NT2/D1 (cell line): ENCODE results near the gene SMC1B.
"Not testable (repeated sequence)": the region's sequence is repeated elsewhere in the genome, so short reads cannot be mapped to it uniquely, and the experiment has no call there.

Experiments used
- DNase-seq: peaks from one replicate; pipeline ENCODE4 v3.0.0-alpha.2; 2011; ENCODE audit warnings: low read depth, low spot score
- H3K27me3 ChIP-seq: 2 replicates; pipeline ENCODE4 v1.6.0; 2011; ENCODE audit warnings: mild to moderate bottlenecking; ENCODE audit not compliant: insufficient read length, insufficient read depth
- H3K36me3 ChIP-seq: 2 replicates; pipeline ENCODE4 v1.6.1; 2011; ENCODE audit warnings: mild to moderate bottlenecking, low read length, mixed read lengths; ENCODE audit not compliant: insufficient read depth, insufficient read length
- H3K4me1 ChIP-seq: 2 replicates; pipeline ENCODE4 v1.5.1; 2011; ENCODE audit not compliant: insufficient read depth, insufficient read length
- H3K4me3 ChIP-seq: 2 replicates; pipeline ENCODE4 v1.5.1; 2011; ENCODE audit warnings: low read depth; ENCODE audit not compliant: insufficient read length
- H3K9ac ChIP-seq: 2 replicates; pipeline ENCODE4 v1.6.0; 2011; ENCODE audit warnings: low read depth; ENCODE audit not compliant: insufficient read length
- H3K9me3 ChIP-seq: 2 replicates; pipeline ENCODE4 v1.5.1; 2011; ENCODE audit warnings: mild to moderate bottlenecking, low read length; ENCODE audit not compliant: insufficient read depth
- SUZ12 ChIP-seq: IDR thresholded peaks from 2 replicates; pipeline ENCODE4 v1.6.1; 2011; ENCODE audit not compliant: insufficient read length, insufficient read depth; ENCODE audit errors: extremely low read depth
- YY1 ChIP-seq: IDR thresholded peaks from 2 replicates; pipeline ENCODE4 v1.6.1; 2011; ENCODE audit not compliant: insufficient read length, insufficient read depth
- ZNF274 ChIP-seq: IDR thresholded peaks from 2 replicates; pipeline ENCODE4 v1.6.1; 2011; ENCODE audit warnings: mild to moderate bottlenecking, low read depth, low read length

The SMC1B gene

GRCh38 chr22:45448431-45448830 is 35.0 kb upstream of the SMC1B start:
- TF ChIP-seq YY1 (no peak), SUZ12 (no peak), ZNF274 (no peak)
- no peaks in the 10 kb centered on the region for H3K27me3 ChIP-seq

GRCh38 chr22:45447596-45447995 is 34.2 kb upstream of the SMC1B start:
- H3K27me3 ChIP-seq, H3K4me1 ChIP-seq, H3K9ac ChIP-seq, H3K4me3 ChIP-seq, DNase-seq, H3K36me3 ChIP-seq, H3K9me3 ChIP-seq: not testable (repeated sequence)

More at GRCh38 chr22:45448431-45448830, 35.0 kb upstream of the SMC1B start:
- no peak for DNase-seq
- H3K4me1 ChIP-seq: no peaks in the 10 kb centered on the region
- no peak overlapping the region for H3K9ac ChIP-seq
- no peak overlapping the region for H3K4me3 ChIP-seq
- no peaks in the 10 kb centered on the region for H3K9me3 ChIP-seq
- H3K36me3 ChIP-seq: no peaks in the 10 kb centered on the region

GRCh38 chr22:45446216-45446615 is 32.8 kb upstream of the SMC1B start:
- no peaks in the 10 kb centered on the region for H3K4me1 ChIP-seq
- no peak overlapping the region for H3K9ac ChIP-seq
- H3K27me3 ChIP-seq: no peaks in the 10 kb centered on the region
- no peak for TF ChIP-seq SUZ12
- no peak for TF ChIP-seq ZNF274
- no peak for TF ChIP-seq YY1
- H3K4me3 ChIP-seq: no peak overlapping the region
- no peaks in the 10 kb centered on the region for H3K36me3 ChIP-seq
- no peaks in the 10 kb centered on the region for H3K9me3 ChIP-seq
- DNase-seq: no peak

GRCh38 chr22:45445031-45445710 is 31.8 kb upstream of the SMC1B start:
- DNase-seq: no peak
- Histone ChIP-seq H3K9ac (no peak overlapping the region), H3K9me3 (no peaks in the 10 kb centered on the region), H3K4me1 (no peaks in the 10 kb centered on the region), H3K4me3 (no peak overlapping the region), H3K36me3 (no peaks in the 10 kb centered on the region), H3K27me3 (no peaks in the 10 kb centered on the region)
- TF ChIP-seq YY1 (no peak), ZNF274 (no peak), SUZ12 (no peak)

- no peaks in the 10 kb centered on the region for H3K36me3 ChIP-seq
- no peak for TF ChIP-seq SUZ12
- H3K4me1 ChIP-seq: no peaks in the 10 kb centered on the region
- H3K27me3 ChIP-seq: no peaks in the 10 kb centered on the region
- H3K9me3 ChIP-seq: no peaks in the 10 kb centered on the region
- no peak overlapping the region for H3K9ac ChIP-seq
- DNase-seq: no peak
- H3K4me3 ChIP-seq: no peak overlapping the region
Measured at GRCh38 chr22:45444168-45444567, 30.8 kb upstream of the SMC1B start.

- TF ChIP-seq YY1: no peak
- TF ChIP-seq ZNF274: no peak
- no peak for TF ChIP-seq SUZ12
- Histone ChIP-seq H3K9ac (no peak overlapping the region), H3K9me3 (no peaks in the 10 kb centered on the region), H3K4me1 (no peaks in the 10 kb centered on the region), H3K4me3 (no peak overlapping the region), H3K27me3 (no peaks in the 10 kb centered on the region), H3K36me3 (no peaks in the 10 kb centered on the region)
- DNase-seq: no peak
Measured at GRCh38 chr22:45442116-45442515, 28.7 kb upstream of the SMC1B start.

GRCh38 chr22:45441138-45441537 is 27.7 kb upstream of the SMC1B start:
- no peak for TF ChIP-seq ZNF274
- TF ChIP-seq YY1: no peak
- DNase-seq: no peak
- no peak overlapping the region for H3K4me3 ChIP-seq
- no peaks in the 10 kb centered on the region for H3K27me3 ChIP-seq
- no peaks in the 10 kb centered on the region for H3K4me1 ChIP-seq
- no peak overlapping the region for H3K9ac ChIP-seq
- H3K36me3 ChIP-seq: no peaks in the 10 kb centered on the region
- H3K9me3 ChIP-seq: no peaks in the 10 kb centered on the region

GRCh38 chr22:45440688-45441087 is 27.3 kb upstream of the SMC1B start:
- H3K27me3 ChIP-seq, H3K4me1 ChIP-seq, H3K9ac ChIP-seq, DNase-seq, H3K9me3 ChIP-seq, H3K36me3 ChIP-seq, H3K4me3 ChIP-seq: not testable (repeated sequence)
